NCI-H1436 (cell line): ENCODE data around the gene ARSB.
"Not testable (repeated sequence)": the region's sequence is repeated elsewhere in the genome, so short reads cannot be mapped to it uniquely, and the experiment has no call there.

Experiments used
- DNase-seq: peaks from one replicate; lab custom pipeline; 2025; lab: John Stamatoyannopoulos, UW

ARSB gene

DNA sequence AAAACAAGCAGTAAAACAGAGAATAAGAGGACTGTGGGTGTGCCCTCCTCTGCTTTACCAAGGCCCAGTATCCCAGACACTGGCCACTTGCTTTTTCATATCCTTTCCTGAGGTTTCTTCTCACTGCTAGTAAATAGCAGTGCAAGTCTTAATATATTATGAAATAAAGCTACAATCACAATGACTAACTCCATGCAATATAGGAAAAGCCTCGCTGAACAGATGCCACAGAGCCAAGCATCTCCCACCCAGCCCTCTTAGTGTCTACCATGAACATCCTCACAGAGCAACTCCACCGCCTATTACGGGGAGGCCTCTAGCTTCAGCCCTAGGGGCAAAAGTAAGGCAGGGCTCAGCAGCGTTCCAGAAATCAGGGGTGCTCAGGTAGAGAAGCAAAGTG is 205.8 kb downstream of the ARSB start:
- no peak for DNase-seq

DNA sequence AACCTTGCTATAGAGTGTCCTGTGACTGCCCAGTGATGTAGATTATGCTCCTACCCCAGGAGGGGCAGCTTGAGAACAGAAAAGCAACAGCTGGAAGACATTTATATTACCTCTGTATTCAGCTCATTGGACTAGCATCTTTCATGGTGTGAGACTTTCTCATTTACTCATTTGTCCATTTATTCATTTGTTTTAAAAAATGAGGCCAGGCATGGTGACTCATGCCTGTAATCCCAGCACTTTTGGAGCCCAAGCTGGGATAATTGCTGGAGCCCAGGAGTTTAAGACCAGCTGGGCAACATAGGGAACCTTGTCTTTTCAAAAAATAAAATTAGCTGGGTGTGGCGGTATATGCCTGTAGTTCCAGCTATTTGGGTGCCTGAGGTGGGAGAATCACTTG is 206.6 kb downstream of the ARSB start:
- no peak for DNase-seq

DNA sequence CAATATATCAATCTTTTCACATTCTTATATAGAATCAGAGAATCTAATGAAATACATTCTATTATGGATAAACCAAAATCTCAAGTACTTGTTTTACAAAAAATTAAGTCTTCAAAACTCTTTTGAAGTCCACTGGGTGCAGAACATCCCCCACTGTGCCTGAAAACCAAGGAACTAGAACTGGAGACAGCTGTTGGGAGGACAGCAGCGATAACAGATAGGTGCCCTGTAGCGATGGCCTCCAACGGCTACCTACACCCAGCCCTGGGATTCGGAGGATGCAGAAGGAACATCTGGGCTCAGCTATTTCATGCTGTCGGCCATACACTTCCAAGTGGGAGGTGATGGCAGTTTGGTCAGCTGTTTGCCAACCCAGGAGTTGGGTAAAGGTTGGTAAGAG is 207.2 kb downstream of the ARSB start:
- no peak for DNase-seq

DNA sequence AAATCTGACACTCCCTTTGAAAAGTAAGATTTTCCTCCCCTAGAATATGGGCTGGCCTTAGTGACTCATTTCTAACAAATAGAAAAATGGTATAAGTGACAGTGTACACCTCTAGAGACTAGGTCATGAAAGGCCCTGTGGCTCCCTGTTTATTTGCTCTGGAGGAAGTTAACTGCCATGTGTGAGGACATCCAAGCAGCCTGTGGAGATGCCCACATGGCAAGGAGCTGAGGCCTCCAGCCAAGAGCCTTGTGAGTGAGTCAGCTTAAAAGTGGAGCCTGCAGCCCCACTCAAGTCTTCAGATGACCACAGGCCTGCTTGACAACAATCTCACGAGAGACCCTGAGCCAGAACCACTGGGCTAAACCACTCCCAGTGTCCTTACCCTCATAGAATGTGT is 208.5 kb downstream of the ARSB start:
- no peak for DNase-seq

DNA sequence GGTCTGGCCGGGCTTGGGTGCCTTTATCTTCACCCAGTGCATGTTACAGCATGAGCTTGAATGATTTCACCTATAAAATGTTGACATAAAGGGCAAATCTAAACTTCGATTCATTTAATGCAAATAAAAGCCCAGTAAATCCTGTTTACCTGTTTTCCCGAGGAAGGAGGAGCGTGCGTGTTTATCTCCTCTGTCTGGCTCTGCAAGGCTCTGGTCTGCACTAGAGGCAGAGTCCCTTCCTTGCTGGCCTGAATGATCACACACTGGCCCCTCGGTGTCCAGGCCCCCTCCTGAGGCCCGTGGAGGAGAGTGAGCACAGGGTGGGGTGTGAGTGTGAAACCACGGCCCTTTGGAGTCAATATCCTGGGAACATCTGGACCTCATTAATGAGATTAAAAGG is 211.5 kb downstream of the ARSB start:
- no peak for DNase-seq

DNA sequence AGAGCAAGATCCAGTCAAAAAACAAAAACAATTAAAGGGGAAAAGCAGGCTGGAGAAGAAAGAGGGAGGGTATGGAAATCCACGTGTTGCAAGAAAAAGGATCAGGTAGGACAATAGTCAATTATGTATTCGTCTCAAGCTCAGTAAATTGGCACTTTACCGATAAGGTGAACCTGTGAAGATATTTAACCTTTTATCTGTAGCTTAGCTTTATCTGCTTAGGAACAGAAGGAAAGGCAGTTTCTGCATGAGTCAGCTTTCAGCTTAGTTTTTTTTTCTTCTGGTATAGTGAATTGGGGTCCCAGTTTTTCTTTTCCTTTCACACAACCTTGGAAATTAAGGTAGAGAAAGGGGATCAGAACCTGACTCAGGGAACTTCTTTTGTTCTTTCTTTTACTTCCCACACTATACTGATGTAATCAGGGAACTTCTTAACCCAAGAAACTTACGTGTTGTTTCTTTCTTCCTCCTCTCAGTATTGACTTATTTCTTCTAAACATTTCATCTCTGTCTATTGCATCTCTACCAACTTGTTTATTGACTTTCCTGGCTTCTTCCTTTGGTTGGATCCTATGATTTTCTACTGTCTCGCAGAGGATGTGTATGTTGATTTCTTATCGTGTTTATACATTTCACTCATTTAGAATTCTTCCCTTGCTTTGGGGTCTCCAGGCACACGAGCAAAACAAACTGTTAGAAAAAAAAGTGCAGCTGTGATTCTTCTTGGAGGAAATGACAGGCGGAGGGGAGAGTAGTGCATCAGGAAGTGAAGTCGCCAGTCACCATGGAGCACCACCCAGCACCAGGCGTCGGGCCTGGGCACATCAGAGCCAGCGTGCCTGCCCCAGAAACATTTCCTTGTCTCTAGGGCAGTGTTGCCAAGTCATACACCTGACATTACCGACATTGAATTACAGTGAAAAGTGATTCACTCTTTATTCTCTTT is 213.6 kb downstream of the ARSB start:
- DNase-seq, result no peak

DNA sequence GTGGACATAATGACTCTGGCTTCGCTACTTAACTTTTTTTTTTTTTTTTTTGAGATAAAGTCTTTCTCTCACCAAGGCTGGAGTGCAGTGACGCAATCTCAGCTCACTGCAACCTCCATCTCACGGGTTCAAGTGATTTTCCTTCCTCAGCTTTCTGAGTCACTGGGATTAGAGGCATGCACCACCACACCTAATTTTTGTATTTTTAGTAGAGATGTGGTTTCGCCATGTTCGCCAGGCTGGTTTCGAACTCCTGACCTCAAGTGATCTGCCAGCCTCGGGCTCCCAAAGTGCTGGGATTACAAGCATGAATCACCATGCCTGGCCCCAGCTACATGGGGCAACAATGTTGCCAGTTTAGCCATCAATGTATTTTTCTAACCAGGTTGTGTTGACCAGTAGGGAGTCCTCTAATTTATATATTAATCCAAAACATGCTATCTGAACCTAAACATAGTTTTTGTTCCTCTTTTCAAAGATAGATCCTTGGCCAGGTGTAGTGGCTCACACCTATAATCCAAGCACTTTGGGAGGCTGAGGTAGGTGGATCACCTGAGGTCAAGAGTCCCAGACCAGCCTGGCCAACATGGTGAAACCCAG is 216.2 kb downstream of the ARSB start:
- no peak for DNase-seq

DNA sequence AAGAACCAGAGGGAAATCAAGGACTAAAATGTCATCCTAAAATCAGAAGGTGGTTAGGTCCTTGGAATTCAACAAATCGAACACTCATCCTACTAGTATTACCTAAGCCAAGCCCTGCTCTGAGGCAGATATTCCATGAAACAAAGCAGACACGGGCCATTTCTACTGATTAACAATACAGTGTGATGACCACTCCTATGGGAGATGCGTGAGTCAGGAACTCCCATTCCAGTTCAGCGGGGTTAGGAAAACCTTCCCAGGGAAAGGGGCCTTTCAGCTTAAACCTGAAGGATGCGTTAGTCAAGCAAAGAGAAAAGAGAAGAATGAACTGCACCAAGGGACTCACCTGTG is 218.7 kb downstream of the ARSB start:
- no peak for DNase-seq

DNA sequence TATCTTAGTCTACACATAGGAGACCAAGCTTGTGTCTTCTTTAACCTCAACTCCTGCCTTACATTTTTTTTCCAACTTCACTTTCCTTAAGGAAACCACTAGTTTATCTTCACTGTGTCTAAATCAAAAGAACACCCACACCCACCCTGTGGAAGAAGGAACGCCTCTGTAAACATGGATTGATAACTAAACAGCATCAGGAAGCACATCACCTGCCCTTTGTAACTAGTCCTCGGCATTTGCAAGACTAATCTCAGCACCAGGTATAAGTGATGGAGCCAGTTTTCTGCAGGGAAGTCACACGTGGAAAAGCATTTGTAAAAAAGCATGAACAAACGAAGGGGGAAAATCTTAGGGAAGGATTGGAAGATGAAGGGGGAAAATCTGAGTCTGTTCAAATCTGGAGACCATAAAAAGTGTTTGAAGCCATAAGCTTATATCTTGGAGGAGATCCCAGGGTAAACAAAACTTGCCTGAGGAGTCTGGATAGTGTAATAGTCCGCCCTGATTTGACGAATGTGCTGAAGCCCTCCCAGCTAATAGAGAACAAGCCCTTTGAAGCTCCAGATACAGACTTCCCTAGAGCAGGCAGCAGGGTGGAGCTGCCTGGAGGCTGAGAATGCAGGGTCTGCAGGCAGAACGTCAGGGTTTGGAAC is 219.2 kb downstream of the ARSB start:
- no peak for DNase-seq

DNA sequence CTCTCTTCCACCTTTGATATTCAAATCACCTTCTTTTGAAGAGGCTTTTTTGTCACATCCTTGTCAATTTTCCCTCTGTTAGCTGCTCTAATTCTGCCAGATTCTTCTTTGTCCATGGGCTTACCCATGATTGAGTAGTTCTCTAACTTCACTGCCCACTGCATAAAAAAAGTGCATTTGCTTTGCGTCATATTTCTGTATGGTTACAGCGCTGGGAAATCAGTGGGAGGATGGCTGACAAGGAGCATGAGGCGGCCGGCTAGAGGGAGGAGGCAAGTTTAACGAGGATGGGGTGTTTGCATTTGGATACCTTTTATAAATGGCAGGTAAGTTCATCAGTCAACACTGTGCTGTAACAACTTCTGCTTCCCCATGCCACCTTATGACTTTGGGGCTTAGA is 220.0 kb downstream of the ARSB start:
- DNase-seq, result no peak

DNA sequence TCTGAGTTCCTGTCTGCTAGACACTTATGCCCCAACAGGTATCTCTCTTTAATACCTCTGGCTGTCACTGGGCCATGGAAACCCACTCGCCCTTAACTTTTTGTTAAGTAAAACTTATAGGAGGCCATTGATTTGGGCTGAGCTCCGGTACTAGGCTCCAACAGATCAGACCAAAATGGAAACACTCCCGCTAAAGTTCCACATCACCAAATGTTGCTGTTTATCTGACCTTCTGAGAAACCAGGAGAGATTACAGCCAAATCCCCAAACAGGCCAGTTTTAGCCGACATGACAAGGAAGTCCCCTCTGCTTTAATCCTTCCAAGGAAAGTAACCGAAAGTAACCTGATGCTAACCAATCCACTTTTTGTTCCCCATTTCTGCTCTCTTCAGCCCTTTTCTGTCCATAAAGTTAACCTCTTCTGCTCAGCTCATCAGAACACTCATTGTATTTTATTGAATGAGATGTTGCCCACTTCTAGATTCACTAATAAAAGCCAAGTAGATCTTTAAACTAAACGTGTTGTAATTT is 221.4 kb downstream of the ARSB start:
- no peak for DNase-seq

DNA sequence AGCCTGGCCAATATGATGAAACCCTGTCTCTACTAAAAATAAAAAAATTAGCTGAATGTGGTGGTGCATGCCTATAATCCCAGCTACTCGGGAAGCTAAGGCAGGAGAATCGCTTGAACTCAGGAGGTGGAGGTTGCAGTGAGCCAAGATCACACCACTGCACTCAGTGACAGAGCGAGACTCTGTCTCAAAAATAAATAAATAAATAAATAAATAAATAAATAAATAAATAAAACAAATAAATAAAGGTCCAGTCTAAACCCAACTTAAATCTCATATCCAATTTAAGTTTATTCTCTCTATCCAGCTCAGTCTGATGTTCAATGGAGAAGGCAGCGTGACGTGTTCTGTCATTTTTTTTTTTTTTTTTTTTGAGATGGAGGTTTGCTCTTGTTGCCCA is 222.4 kb downstream of the ARSB start:
- DNase-seq, result not testable (repeated sequence)

DNA sequence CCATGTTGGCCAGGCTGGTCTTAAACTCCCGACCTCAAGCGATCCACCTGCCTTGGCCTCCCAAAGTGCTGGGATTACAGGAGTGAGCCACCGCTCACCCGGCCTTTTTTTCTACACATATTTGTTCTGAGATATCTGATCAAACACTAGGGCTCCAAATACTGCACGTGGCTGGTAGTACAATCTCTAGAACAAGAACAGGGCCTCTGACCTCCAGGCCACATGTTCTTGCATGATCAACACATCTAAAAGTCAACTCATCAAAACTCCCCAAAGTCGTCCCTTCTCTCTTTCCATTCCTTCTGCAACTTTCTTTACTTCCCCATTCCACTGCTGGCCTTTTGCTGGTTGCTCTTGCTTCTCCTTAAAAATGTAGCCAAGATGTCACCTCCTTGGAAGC is 223.3 kb downstream of the ARSB start:
- no peak for DNase-seq

DNA sequence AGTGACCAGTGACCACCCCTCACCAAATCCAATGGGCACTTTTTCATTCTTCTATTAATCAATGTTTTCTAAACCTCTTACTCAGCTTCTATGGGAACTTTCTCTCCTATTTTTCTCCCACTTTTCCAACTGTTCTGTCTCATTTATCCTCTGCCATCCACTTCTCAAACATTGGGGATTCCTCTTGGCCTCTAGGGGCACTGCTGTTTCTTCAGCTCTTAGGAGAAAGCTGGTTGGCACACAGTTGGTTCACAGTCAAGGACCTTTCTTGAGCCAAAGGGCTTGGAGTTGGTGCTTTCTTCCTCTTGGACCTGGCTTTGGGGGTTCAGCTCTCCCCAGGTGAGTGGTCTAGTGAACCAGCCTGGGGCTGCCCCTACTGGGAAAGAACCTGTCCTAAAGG is 224.3 kb downstream of the ARSB start:
- no peak for DNase-seq

DNA sequence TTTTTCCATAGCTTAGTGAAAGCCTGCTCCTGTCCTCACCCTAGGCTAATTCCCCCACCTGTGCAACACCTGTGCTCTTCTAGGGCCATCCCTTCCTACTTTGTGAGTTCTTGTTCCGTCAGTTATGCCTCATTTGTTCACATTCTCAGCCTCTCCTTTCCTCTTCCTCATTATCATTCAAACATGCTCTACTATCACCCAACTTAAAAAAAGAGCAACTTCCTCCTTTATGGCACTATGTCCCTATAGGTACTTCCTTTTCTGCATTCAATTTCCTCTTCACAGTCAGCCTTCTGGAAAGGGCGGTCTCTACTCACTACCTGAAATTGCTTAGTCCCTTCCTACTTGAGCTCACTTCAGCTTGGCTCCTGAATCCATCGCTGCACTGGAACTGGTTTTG is 224.7 kb downstream of the ARSB start:
- DNase-seq, result no peak

DNA sequence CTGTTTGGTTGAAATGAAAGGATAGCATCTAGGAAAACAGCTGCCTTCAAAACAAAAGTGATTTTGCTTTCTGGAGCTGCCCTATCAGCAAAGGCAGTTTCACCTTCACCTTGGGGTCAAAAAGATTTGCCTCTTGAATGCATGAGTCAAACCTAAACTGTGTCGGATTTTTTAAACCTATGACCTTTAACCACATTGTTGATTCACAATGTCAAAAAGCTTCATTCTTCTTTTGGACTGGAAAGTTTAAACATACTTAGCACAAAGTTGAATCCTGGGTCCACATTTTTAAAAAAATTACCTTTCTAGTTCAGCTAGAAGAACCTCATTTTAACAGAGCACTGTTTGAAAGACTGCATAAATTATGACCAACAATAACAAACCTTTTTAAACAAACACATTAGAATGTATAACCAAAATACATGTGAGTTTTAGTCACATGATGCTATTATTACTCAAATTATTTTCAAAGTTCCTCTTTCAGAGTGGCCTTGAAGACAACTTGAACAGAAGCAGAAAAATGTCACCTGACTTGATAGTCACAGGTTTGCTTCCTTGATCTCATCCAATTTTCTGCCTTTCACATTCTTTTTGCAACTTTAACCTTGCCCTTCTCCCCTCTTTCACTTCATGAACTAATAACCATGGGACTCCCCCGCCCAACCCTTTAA is 226.8 kb downstream of the ARSB start:
- no peak for DNase-seq

DNA sequence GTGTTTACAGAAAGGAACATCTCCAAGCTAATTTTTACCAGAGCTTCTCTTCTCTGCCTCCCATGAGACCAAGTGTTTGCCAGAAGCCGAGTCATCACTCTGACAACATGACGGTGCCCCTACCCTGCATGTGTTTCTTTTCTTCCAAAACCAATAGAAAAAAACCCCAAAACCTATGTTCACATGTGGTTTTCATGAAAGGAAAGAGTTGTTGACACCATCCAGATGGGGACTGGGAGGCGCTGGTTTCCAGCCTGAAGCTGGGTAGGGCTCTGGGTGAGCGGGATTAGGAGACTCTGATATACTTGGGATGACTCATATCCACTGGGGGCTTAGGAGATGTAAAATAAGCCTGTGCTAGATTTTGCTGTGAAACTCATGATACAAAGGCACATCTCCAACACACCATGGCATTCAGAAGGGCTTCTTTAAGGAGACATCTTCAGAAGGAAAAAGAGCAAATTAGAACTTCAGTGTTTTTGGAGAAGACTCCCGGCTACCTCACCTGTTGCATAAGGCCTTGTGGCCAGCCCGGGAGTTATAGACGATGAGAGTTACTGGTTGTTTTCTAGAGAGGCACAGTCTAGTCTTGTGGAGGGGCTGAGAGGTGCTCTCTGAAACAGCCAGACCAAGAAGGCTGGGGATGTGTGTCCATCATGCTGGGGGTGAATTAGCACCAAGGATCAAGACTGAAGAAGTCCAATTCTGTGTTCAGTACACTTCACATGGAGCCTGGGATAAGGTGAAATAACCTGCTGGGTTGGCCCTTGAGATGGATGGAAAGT is 227.6 kb downstream of the ARSB start:
- DNase-seq, result no peak

DNA sequence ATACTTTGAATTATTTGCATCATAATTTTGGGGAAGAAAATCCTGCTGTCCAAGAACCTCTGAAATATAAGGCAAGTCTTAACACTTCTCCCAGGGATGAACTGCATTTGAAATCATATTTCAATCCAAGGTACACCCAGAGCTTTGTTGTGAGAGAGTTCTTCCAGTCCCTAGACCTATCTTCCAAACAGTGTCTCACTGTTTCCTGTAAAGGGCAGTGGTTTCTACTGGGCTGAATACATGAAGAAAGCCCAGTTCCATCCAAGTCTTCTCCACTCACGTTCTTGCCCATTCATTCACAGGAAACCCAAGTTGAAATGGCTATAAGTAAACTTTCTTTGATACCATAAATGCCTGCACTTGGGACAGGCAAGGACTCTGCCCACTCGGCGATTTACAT is 228.3 kb downstream of the ARSB start:
- no peak for DNase-seq

DNA sequence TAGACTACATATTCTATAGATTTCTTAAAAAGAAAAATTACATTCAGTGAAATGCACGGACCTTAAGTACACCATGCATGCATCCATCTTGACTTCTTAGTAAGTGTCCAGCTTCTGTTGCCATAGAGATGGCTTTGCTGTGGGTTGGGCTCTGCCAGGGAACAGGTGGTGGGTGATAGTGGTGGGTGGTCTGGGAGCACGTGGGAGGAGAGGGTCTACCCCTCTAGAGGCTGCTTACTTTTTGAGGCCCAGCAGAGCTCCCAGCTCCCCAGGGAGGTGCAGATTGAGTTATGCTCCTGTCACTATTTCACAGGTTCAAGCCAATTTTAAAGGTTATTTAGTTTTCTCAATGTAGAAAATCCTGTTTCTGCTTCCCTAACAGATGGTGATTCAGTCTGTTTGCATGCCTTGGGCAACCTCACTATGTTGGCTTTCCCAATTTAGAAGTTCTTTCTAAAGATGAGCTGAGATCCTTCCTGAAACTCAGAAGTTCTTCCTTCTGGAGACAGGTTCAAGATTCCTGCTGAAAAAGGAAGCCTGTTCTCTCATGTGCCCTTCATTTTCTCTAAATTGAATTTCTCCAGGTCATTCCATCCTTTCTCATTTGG is 229.2 kb downstream of the ARSB start:
- no peak for DNase-seq

DNA sequence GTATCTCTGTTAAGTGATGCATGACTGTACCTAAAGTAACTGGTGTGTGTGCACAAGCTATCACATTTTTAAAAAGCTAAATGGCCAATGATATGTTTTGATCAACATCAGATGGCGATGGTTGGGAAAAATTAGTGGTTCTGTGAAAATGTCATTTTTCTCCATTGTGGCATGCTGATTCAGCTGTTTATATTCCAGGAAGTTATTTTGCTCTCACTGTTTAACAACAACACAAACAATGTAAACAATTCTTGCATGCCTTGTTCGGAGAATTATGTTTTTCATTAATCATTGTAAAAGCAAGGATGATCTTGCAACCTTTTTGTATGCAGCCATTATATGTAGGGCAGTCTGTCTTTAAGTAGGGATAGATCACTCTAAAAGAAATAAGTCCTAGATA is 230.5 kb downstream of the ARSB start:
- no peak for DNase-seq

DNA sequence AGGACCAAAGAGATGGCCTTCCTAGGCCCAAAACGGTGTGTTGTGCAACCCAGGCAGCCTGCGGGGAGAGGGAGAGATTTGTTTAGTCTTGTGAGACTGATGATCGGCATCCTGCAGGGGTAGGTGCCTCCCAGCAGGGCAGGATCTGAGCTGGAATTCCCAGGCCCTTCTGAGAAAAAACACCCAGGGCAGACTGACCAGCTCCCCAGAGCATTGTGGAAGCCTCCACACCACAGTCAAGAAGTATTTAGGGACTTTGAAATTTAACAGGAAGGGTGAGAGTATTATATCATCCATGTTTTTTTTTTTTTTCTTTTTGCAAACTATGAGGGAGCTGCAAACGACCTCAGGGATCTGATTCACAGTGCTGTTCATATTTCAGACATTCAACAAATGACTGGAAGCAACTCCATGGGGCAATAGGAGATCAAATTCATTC is 232.0 kb downstream of the ARSB start:
- no peak for DNase-seq
